Body of pancreas (tissue), 4 donors: ENCODE measurements around the gene ZNF497. TPM values are rescaled to one million over a fixed set of nuclear protein-coding genes. Genes with fewer than 3 reads are reported as not detected.

Experiments used
- ATAC-seq: fragments of 150-250 bp; one replicate; pipeline ENCODE4 v1.9.1; 2016
- DNase-seq, 4 donors: peaks; one replicate each; pipeline ENCODE4 v3.0.0-alpha.2; 2019
- H3K27ac ChIP-seq, 4 donors: fragments of 200-600 bp; sonication (generic); 1 replicate in 3 of 4; 2 replicates in 1 of 4; pipeline versions ENCODE4 v1.5.1 to v1.6.1; 2016 to 2019; ENCODE audit warnings: mild to moderate bottlenecking in 1 of 4, mixed read lengths in 1 of 4, moderate library complexity in 1 of 4
- H3K27me3 ChIP-seq, 2 donors: fragments of 200-600 bp; sonication (generic); one replicate each; pipeline ENCODE4 v1.6.0; 2016; ENCODE audit warnings: mild to moderate bottlenecking in 1 of 2
- H3K36me3 ChIP-seq, 2 donors: fragments of 200-600 bp; sonication (generic); replicated peaks in 1 of 2; 2 replicates each; pipeline ENCODE4 v1.5.1; 2016; ENCODE audit warnings: low read depth in 2 of 2; ENCODE audit not compliant: insufficient read depth in 1 of 2
- H3K4me1 ChIP-seq: fragments of 200-600 bp; sonication (generic); one replicate; pipeline ENCODE4 v1.6.0; 2016
- H3K4me3 ChIP-seq, 2 donors: fragments of 200-600 bp; sonication (generic); 1 replicate in 1 of 2; 2 replicates in 1 of 2; pipeline ENCODE4 v1.5.1; 2016 to 2019
- H3K9me3 ChIP-seq, 3 donors: fragments of 200-600 bp; sonication (generic); 1 replicate in 2 of 3; 2 replicates in 1 of 3; pipeline ENCODE4 v1.5.1; 2016
- CTCF ChIP-seq, 7 experiments: fragments of 450-650 bp in 4 of 7; fragments of 200-600 bp in 3 of 7; sonication (generic) in 3 of 7; IDR thresholded peaks; one replicate each; pipeline ENCODE4 v1.5.1; 2016 to 2019; ENCODE audit warnings: antibody characterized with exemption in 7 of 7
- POLR2A ChIP-seq, 3 donors: fragments of 450-650 bp; IDR thresholded peaks; one replicate each; pipeline ENCODE4 v1.6.1; 2016; ENCODE audit warnings: antibody characterized with exemption in 3 of 3, mild to moderate bottlenecking in 2 of 3
- WGBS, 2 donors: methylation state at CpG; one replicate each; pipeline ENCODE4 v1.1.5; 2017; 5-methylcytosine and 5-hydroxymethylcytosine counted together
- intact Hi-C: fragments of 100-400 bp; cut with DNase I; formaldehyde crosslinking; loops from one replicate; pipeline ENCODE4 v1.15.1; 2023
- total RNA-seq, 2 donors: library from RNA; depleted of rRNA; stranded (reverse); fragments of >200 nt; gene quantifications; one replicate each; pipeline ENCODE4 v1.1.0, GENCODE V29; 2016

The ZNF497 gene
- total RNA-seq, 2 donors from 2014 or later, result 4.6 to 4.7 TPM

GRCh38 chr19:58400316-58400915 is 37.9 kb upstream of the ZNF497 start:
- intact Hi-C loops, result no loop called here
- peak overlapping the region; percentile 2 to 13 for H3K4me3 ChIP-seq
- WGBS, 2 donors, result 40 to 58% methylated on average over 14 to 18 of the region's 18 CpGs
- H3K9me3 ChIP-seq, result no peaks in the 10 kb centered on the region
- no peaks in the 10 kb centered on the region for H3K36me3 ChIP-seq
- TF ChIP-seq CTCF (IDR thresholded peaks at IDR 0.05) (no peak), POLR2A (IDR thresholded peaks at IDR 0.05) (no peak)
- ATAC-seq (no peak), DNase-seq (no peak)
- no peaks in the 10 kb centered on the region for H3K27me3 ChIP-seq
- H3K27ac ChIP-seq, result no peak overlapping the region
- H3K4me1 ChIP-seq, result peaks cover 23% of the 10 kb centered on the region

DNA sequence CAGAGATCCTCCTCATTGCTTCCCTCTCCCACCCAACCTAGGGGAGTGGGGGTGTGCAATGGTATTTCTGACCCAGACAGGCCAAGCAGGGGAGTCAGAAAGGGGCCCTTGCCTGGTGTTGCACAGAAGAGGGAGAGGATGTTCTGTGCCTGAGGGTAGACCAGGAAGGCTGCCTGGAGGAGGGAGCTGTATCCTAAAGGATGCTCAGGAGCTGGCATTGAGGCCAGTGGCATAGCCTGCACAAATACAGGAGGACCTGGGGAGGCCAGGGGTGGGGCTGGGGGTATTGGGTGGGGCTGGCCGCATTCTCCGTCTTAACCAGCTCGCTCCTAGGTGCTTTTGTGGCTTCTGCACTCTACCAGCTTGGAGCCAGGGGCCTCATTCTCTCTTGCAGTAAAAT is 37.4 kb upstream of the ZNF497 start:
- H3K4me3 ChIP-seq, result no peak overlapping the region
- 96% methylated on average over 3 of the region's 3 CpGs; no CpG with 5 or more reads in 1 of the 2 donors for WGBS, 2 donors

GRCh38 chr19:58398545-58398944 is 36.0 kb upstream of the ZNF497 start:
- H3K4me3 ChIP-seq, result no peak overlapping the region
- ATAC-seq (no peak), DNase-seq (no peak)
- no peaks in the 10 kb centered on the region for H3K9me3 ChIP-seq
- peaks cover 7 to 10% of the 10 kb centered on the region in 2 donors for H3K36me3 ChIP-seq
- 90 to 96% methylated on average over 6 of the region's 6 CpGs for WGBS, 2 donors
- H3K27me3 ChIP-seq, result no peaks in the 10 kb centered on the region
- TF ChIP-seq POLR2A (IDR thresholded peaks at IDR 0.05) (no peak), CTCF (IDR thresholded peaks at IDR 0.05) (no peak)
- peaks cover 26% of the 10 kb centered on the region for H3K4me1 ChIP-seq
- intact Hi-C loops, result no loop called here
- no peak overlapping the region for H3K27ac ChIP-seq

More for the DNA sequence above, 37.4 kb upstream of the ZNF497 start:
- H3K27ac ChIP-seq, result no peak overlapping the region
- H3K36me3 ChIP-seq, result no peaks in the 10 kb centered on the region
- intact Hi-C loops, result no loop called here
- DNase-seq, result no peak
- ATAC-seq, result no peak
- no peaks in the 10 kb centered on the region for H3K9me3 ChIP-seq
- no peak for TF ChIP-seq CTCF (IDR thresholded peaks at IDR 0.05)
- TF ChIP-seq POLR2A (IDR thresholded peaks at IDR 0.05), result no peak
- no peaks in the 10 kb centered on the region for H3K27me3 ChIP-seq
- H3K4me1 ChIP-seq, result peaks cover 26% of the 10 kb centered on the region

- WGBS, 2 donors, result 74 to 79% methylated on average over 4 of the region's 4 CpGs
- intact Hi-C loops, result no loop called here
- no peak overlapping the region for H3K4me3 ChIP-seq
- no peak overlapping the region for H3K27ac ChIP-seq
- no peaks in the 10 kb centered on the region for H3K27me3 ChIP-seq
- ATAC-seq (no peak), DNase-seq (no peak)
- H3K4me1 ChIP-seq, result peaks cover 26% of the 10 kb centered on the region
- peaks cover 12 to 13% of the 10 kb centered on the region in 2 donors for H3K36me3 ChIP-seq
- H3K9me3 ChIP-seq, result no peaks in the 10 kb centered on the region
- no peak for TF ChIP-seq CTCF (IDR thresholded peaks at IDR 0.05)
- TF ChIP-seq POLR2A (IDR thresholded peaks at IDR 0.05), result no peak
These were observed 35.5 kb upstream of the ZNF497 start for GRCh38 chr19:58398087-58398486.

GRCh38 chr19:58397533-58398037 is 35.0 kb upstream of the ZNF497 start:
- 58 to 82% methylated on average over 3 to 6 of the region's 7 CpGs for WGBS, 2 donors
- peaks cover 17% of the 10 kb centered on the region in 2 donors for H3K36me3 ChIP-seq
- peaks cover 26% of the 10 kb centered on the region for H3K4me1 ChIP-seq
- ATAC-seq (no peak), DNase-seq (no peak)
- intact Hi-C loops, result no loop called here
- H3K27ac ChIP-seq, result no peak overlapping the region
- no peaks in the 10 kb centered on the region for H3K27me3 ChIP-seq
- no peaks in the 10 kb centered on the region for H3K9me3 ChIP-seq
- TF ChIP-seq CTCF (IDR thresholded peaks at IDR 0.05), result no peak
- TF ChIP-seq POLR2A (IDR thresholded peaks at IDR 0.05), result no peak
- no peak overlapping the region for H3K4me3 ChIP-seq
